HG02759 (cell line): ENCODE measurements around the gene GHSR.

Experiments
- ATAC-seq: cut with Tn5 transposase; IDR thresholded peaks from one replicate; pipeline ENCODE4 v1.9.1; 2021; ENCODE audit warnings: mild to moderate bottlenecking, moderate library complexity; ENCODE audit not compliant: unreplicated experiment

GHSR gene

GRCh38 chr3:172438186-172438585, 10.1 kb downstream of the GHSR start:
- ATAC-seq, result no peak

- ATAC-seq, result no peak
These were observed 10.5 kb downstream of the GHSR start for GRCh38 chr3:172437713-172438112.

- no peak for ATAC-seq
These were observed 32.9 kb downstream of the GHSR start for GRCh38 chr3:172415323-172415722.

GRCh38 chr3:172411478-172411947, 36.7 kb downstream of the GHSR start:
- no peak for ATAC-seq

GRCh38 chr3:172410702-172411477, 37.4 kb downstream of the GHSR start:
- ATAC-seq, result no peak

GRCh38 chr3:172407872-172408271, 40.4 kb downstream of the GHSR start:
- ATAC-seq, result no peak

- no peak for ATAC-seq
These were observed 42.3 kb downstream of the GHSR start for GRCh38 chr3:172405914-172406313.

GRCh38 chr3:172404237-172404962, 43.9 kb downstream of the GHSR start:
- no peak for ATAC-seq

GRCh38 chr3:172402892-172403643, 45.2 kb downstream of the GHSR start:
- no peak for ATAC-seq

- ATAC-seq, result no peak
These were observed 46.2 kb downstream of the GHSR start for GRCh38 chr3:172402090-172402489.

GRCh38 chr3:172398484-172398883, 49.8 kb downstream of the GHSR start:
- no peak for ATAC-seq

- no peak for ATAC-seq
These were observed 50.4 kb downstream of the GHSR start for GRCh38 chr3:172397716-172398405.

- no peak for ATAC-seq
These were observed 51.9 kb downstream of the GHSR start for GRCh38 chr3:172396400-172396799.

GRCh38 chr3:172394692-172395091, 53.6 kb downstream of the GHSR start:
- no peak for ATAC-seq
